Measurements from ENCODE around the gene DLG2. TPM values are rescaled to one million over a fixed set of nuclear protein-coding genes. Genes with fewer than 3 reads are reported as not detected.

The DLG2 gene
- total RNA-seq, 1 donor from 2014 or later, result 6.7 TPM

GRCh38 chr11:83661491-83662350, 1965.4 kb downstream of the DLG2 start:
- Mint-ChIP-seq H3K27me3 (ENCODE audit: low read depth) (no peaks in the 10 kb centered on the region), H3K4me1 (peaks cover 8% of the 10 kb centered on the region), H3K27ac (no peak overlapping the region), H3K9me3 (no peaks in the 10 kb centered on the region), H3K36me3 (no peaks in the 10 kb centered on the region), H3K4me3 (no peak overlapping the region)
- no peak for TF ChIP-seq CTCF (IDR thresholded peaks at IDR 0.05; ENCODE audit: unreplicated experiment)
- no peak for DNase-seq (ENCODE audit: low spot score in 2 of 2, unreplicated experiment in 2 of 2)

GRCh38 chr11:83659466-83659865, 1967.7 kb downstream of the DLG2 start:
- H3K27me3 Mint-ChIP-seq (ENCODE audit: low read depth), result no peaks in the 10 kb centered on the region
- H3K27ac Mint-ChIP-seq, result no peak overlapping the region
- no peaks in the 10 kb centered on the region for H3K9me3 Mint-ChIP-seq
- DNase-seq (ENCODE audit: low spot score in 2 of 2, unreplicated experiment in 2 of 2), result no peak
- no peak overlapping the region for H3K4me3 Mint-ChIP-seq
- no peaks in the 10 kb centered on the region for H3K36me3 Mint-ChIP-seq
- peaks cover 8% of the 10 kb centered on the region for H3K4me1 Mint-ChIP-seq
- no peak for TF ChIP-seq CTCF (IDR thresholded peaks at IDR 0.05; ENCODE audit: unreplicated experiment)

- Mint-ChIP-seq H3K27ac (no peak overlapping the region), H3K36me3 (no peaks in the 10 kb centered on the region), H3K27me3 (ENCODE audit: low read depth) (no peaks in the 10 kb centered on the region), H3K9me3 (no peaks in the 10 kb centered on the region), H3K4me3 (no peak overlapping the region), H3K4me1 (peaks cover 3% of the 10 kb centered on the region)
- no peak for DNase-seq (ENCODE audit: low spot score in 2 of 2, unreplicated experiment in 2 of 2)
- TF ChIP-seq CTCF (IDR thresholded peaks at IDR 0.05; ENCODE audit: unreplicated experiment), result no peak
Measured at GRCh38 chr11:83656796-83657330, 1970.3 kb downstream of the DLG2 start.

- TF ChIP-seq CTCF (IDR thresholded peaks at IDR 0.05; ENCODE audit: unreplicated experiment), result no peak
- H3K36me3 Mint-ChIP-seq, result no peaks in the 10 kb centered on the region
- peaks cover 3% of the 10 kb centered on the region for H3K4me1 Mint-ChIP-seq
- H3K9me3 Mint-ChIP-seq, result no peaks in the 10 kb centered on the region
- no peak overlapping the region for H3K4me3 Mint-ChIP-seq
- no peak overlapping the region for H3K27ac Mint-ChIP-seq
- no peaks in the 10 kb centered on the region for H3K27me3 Mint-ChIP-seq (ENCODE audit: low read depth)
- DNase-seq (ENCODE audit: low spot score in 2 of 2, unreplicated experiment in 2 of 2), result no peak
Measured at GRCh38 chr11:83655976-83656375, 1971.2 kb downstream of the DLG2 start.

GRCh38 chr11:83649528-83649855, 1977.7 kb downstream of the DLG2 start:
- DNase-seq (ENCODE audit: low spot score in 2 of 2, unreplicated experiment in 2 of 2), result no peak
- no peaks in the 10 kb centered on the region for H3K4me1 Mint-ChIP-seq
- H3K27me3 Mint-ChIP-seq (ENCODE audit: low read depth), result peaks cover 8% of the 10 kb centered on the region
- no peaks in the 10 kb centered on the region for H3K36me3 Mint-ChIP-seq
- no peak overlapping the region for H3K27ac Mint-ChIP-seq
- no peak for TF ChIP-seq CTCF (IDR thresholded peaks at IDR 0.05; ENCODE audit: unreplicated experiment)
- H3K4me3 Mint-ChIP-seq, result no peak overlapping the region
- H3K9me3 Mint-ChIP-seq, result no peaks in the 10 kb centered on the region

All from mesothelial cell of epicardium (in vitro differentiated cells).